ENCODE measurements around the gene KCTD5.

GRCh38 chr16:2728034-2728433, 45.7 kb downstream of the KCTD5 start:
- TF ChIP-seq CTCF (IDR thresholded peaks at IDR 0.05 in 2 of 3, conservative IDR thresholded peaks at IDR 0.05 in 1 of 3; ENCODE audit: borderline replicate concordance in 1 of 3, insufficient read depth in 1 of 3, low read depth in 2 of 3, low read length in 2 of 3): no peak
- TF ChIP-seq EZH2 (IDR thresholded peaks at IDR 0.05): no peak
- TF ChIP-seq EZH2phosphoT487 (IDR thresholded peaks at IDR 0.05; ENCODE audit: borderline replicate concordance): no peak
- TF ChIP-seq ZNF274 (IDR thresholded peaks at IDR 0.05; ENCODE audit: low read depth, low read length): no peak
- no peak for TF ChIP-seq POLR2A (IDR thresholded peaks at IDR 0.05; ENCODE audit: borderline replicate concordance, extremely low read depth, insufficient read depth, insufficient read length)
- no peak for TF ChIP-seq JUND (IDR thresholded peaks at IDR 0.05)
- TF ChIP-seq POLR2AphosphoS5 (IDR thresholded peaks at IDR 0.05; ENCODE audit: low read depth, low read length): no peak
- TF ChIP-seq RAD21 (IDR thresholded peaks at IDR 0.05; ENCODE audit: low read depth): no peak
- no peak for TF ChIP-seq MAX (IDR thresholded peaks at IDR 0.05)
- no peak for TF ChIP-seq FOSL1 (IDR thresholded peaks at IDR 0.05; ENCODE audit: low read depth)
